ENCODE results near the gene ZNF292. TPM values are rescaled to one million over a fixed set of nuclear protein-coding genes. Genes with fewer than 3 reads are reported as not detected.

ZNF292 gene
- total and polyA plus RNA-seq, 2 donors (not counting 1 experiment from before 2014, with no cell fraction given), result 14.3 to 23.6 TPM

GRCh38 chr6:87151781-87152525 is 3.4 kb upstream of the ZNF292 start:
- H3K9ac ChIP-seq (ENCODE audit: insufficient read depth, low read length), result peak overlapping the region; percentile 84
- peak overlapping the region; percentile 91 for H3K27ac ChIP-seq (ENCODE audit: insufficient read depth, low read length)
- H4K20me1 ChIP-seq (ENCODE audit: control insufficient read depth, extremely low read depth, insufficient read depth, low read length), result no peaks in the 10 kb centered on the region
- peak; percentile 58 to 67 for DNase-seq (ENCODE audit: low read depth in 2 of 2)
- H3K4me3 ChIP-seq (replicated peaks in 1 of 4; ENCODE audit: control extremely low read depth in 1 of 4, insufficient read depth in 1 of 4, low read depth in 3 of 4, low read length in 4 of 4), result peak overlapping the region; percentile 43 to 60 (median 55)
- H3K9me3 ChIP-seq (ENCODE audit: control insufficient read depth, insufficient read depth, low read depth, low read length), result no peaks in the 10 kb centered on the region
- H3K4me2 ChIP-seq (ENCODE audit: extremely low read depth, insufficient read depth, low read length), result peak overlapping the region; percentile 65
- TF ChIP-seq EZH2 (IDR thresholded peaks at IDR 0.05; ENCODE audit: low read length, missing control alignments), result no peak
- TF ChIP-seq, protein P1, sequence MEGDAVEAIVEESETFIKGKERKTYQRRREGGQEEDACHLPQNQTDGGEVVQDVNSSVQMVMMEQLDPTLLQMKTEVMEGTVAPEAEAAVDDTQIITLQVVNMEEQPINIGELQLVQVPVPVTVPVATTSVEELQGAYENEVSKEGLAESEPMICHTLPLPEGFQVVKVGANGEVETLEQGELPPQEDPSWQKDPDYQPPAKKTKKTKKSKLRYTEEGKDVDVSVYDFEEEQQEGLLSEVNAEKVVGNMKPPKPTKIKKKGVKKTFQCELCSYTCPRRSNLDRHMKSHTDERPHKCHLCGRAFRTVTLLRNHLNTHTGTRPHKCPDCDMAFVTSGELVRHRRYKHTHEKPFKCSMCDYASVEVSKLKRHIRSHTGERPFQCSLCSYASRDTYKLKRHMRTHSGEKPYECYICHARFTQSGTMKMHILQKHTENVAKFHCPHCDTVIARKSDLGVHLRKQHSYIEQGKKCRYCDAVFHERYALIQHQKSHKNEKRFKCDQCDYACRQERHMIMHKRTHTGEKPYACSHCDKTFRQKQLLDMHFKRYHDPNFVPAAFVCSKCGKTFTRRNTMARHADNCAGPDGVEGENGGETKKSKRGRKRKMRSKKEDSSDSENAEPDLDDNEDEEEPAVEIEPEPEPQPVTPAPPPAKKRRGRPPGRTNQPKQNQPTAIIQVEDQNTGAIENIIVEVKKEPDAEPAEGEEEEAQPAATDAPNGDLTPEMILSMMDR (conservative IDR thresholded peaks at IDR 0.05 in 1 of 2, IDR thresholded peaks at IDR 0.05 in 1 of 2; ENCODE audit: low read depth in 1 of 2, low read length in 2 of 2), result no peak
- peak overlapping the region; percentile 94 for H2AFZ ChIP-seq (ENCODE audit: low read length)
- no peaks in the 10 kb centered on the region for H3K36me3 ChIP-seq (ENCODE audit: control insufficient read depth, insufficient read depth, low read length)
- peaks cover 15% of the 10 kb centered on the region for H3K4me1 ChIP-seq (ENCODE audit: control insufficient read depth, extremely low read depth, insufficient read depth, low read length)
- peaks cover 25% of the 10 kb centered on the region for H3K79me2 ChIP-seq (ENCODE audit: control insufficient read depth, insufficient read depth, low read length)
- no peaks in the 10 kb centered on the region for H3K27me3 ChIP-seq (ENCODE audit: control insufficient read depth, insufficient read depth, low read length)

- peaks cover 31% of the 10 kb centered on the region for H3K79me2 ChIP-seq (ENCODE audit: control insufficient read depth, insufficient read depth, low read length)
- H3K9me3 ChIP-seq (ENCODE audit: control insufficient read depth, insufficient read depth, low read depth, low read length), result no peaks in the 10 kb centered on the region
- no peak for TF ChIP-seq EZH2 (IDR thresholded peaks at IDR 0.05; ENCODE audit: low read length, missing control alignments)
- TF ChIP-seq, protein P1 (conservative IDR thresholded peaks at IDR 0.05 in 1 of 2, IDR thresholded peaks at IDR 0.05 in 1 of 2; ENCODE audit: low read depth in 1 of 2, low read length in 2 of 2), result no peak
- DNase-seq (ENCODE audit: low read depth in 2 of 2), result peak; percentile 26 to 31
- no peaks in the 10 kb centered on the region for H3K27me3 ChIP-seq (ENCODE audit: control insufficient read depth, insufficient read depth, low read length)
- peak overlapping the region; percentile 94 for H2AFZ ChIP-seq (ENCODE audit: low read length)
- peak overlapping the region; percentile 84 for H3K9ac ChIP-seq (ENCODE audit: insufficient read depth, low read length)
- peak overlapping the region; percentile 91 for H3K27ac ChIP-seq (ENCODE audit: insufficient read depth, low read length)
- no peaks in the 10 kb centered on the region for H4K20me1 ChIP-seq (ENCODE audit: control insufficient read depth, extremely low read depth, insufficient read depth, low read length)
- H3K36me3 ChIP-seq (ENCODE audit: control insufficient read depth, insufficient read depth, low read length), result no peaks in the 10 kb centered on the region
- H3K4me2 ChIP-seq (ENCODE audit: extremely low read depth, insufficient read depth, low read length), result peak overlapping the region; percentile 65
- peaks cover 15% of the 10 kb centered on the region for H3K4me1 ChIP-seq (ENCODE audit: control insufficient read depth, extremely low read depth, insufficient read depth, low read length)
- H3K4me3 ChIP-seq (replicated peaks in 1 of 4; ENCODE audit: control extremely low read depth in 1 of 4, insufficient read depth in 1 of 4, low read depth in 3 of 4, low read length in 4 of 4), result peak overlapping the region; percentile 43 to 60 (median 55)
These were observed 2.8 kb upstream of the ZNF292 start for GRCh38 chr6:87152526-87152955.

- Histone ChIP-seq H3K4me2 (ENCODE audit: extremely low read depth, insufficient read depth, low read length) (peak overlapping the region; percentile 65), H3K36me3 (ENCODE audit: control insufficient read depth, insufficient read depth, low read length) (no peaks in the 10 kb centered on the region), H3K79me2 (ENCODE audit: control insufficient read depth, insufficient read depth, low read length) (peaks cover 51% of the 10 kb centered on the region), H3K4me3 (replicated peaks in 1 of 4; ENCODE audit: control extremely low read depth in 1 of 4, insufficient read depth in 1 of 4, low read depth in 3 of 4, low read length in 4 of 4) (peak overlapping the region; percentile 71 to 95 (median 76)), H3K27ac (ENCODE audit: insufficient read depth, low read length) (peak overlapping the region; percentile 93), H3K9ac (ENCODE audit: insufficient read depth, low read length) (peak overlapping the region; percentile 83), H2AFZ (ENCODE audit: low read length) (peak overlapping the region; percentile 96), H4K20me1 (ENCODE audit: control insufficient read depth, extremely low read depth, insufficient read depth, low read length) (no peaks in the 10 kb centered on the region), H3K27me3 (ENCODE audit: control insufficient read depth, insufficient read depth, low read length) (no peaks in the 10 kb centered on the region), H3K9me3 (ENCODE audit: control insufficient read depth, insufficient read depth, low read depth, low read length) (no peaks in the 10 kb centered on the region), H3K4me1 (ENCODE audit: control insufficient read depth, extremely low read depth, insufficient read depth, low read length) (peaks cover 15% of the 10 kb centered on the region)
- peak in 1 of 2 donors; percentile 87 for DNase-seq (ENCODE audit: low read depth in 2 of 2)
- TF ChIP-seq, protein P1 (conservative IDR thresholded peaks at IDR 0.05 in 1 of 2, IDR thresholded peaks at IDR 0.05 in 1 of 2; ENCODE audit: low read depth in 1 of 2, low read length in 2 of 2), result no peak
- TF ChIP-seq EZH2 (IDR thresholded peaks at IDR 0.05; ENCODE audit: low read length, missing control alignments), result no peak
These were observed 748 bp upstream of the ZNF292 start for GRCh38 chr6:87154641-87154992.
